EL (cell line): ENCODE measurements around the gene GREB1L.
"Not testable (repeated sequence)": the region's sequence is repeated elsewhere in the genome, so short reads cannot be mapped to it uniquely, and the experiment has no call there.

Experiments
- DNase-seq: peaks from one replicate; pipeline ENCODE4 v3.0.0-alpha.2; 2016

The GREB1L gene

DNA sequence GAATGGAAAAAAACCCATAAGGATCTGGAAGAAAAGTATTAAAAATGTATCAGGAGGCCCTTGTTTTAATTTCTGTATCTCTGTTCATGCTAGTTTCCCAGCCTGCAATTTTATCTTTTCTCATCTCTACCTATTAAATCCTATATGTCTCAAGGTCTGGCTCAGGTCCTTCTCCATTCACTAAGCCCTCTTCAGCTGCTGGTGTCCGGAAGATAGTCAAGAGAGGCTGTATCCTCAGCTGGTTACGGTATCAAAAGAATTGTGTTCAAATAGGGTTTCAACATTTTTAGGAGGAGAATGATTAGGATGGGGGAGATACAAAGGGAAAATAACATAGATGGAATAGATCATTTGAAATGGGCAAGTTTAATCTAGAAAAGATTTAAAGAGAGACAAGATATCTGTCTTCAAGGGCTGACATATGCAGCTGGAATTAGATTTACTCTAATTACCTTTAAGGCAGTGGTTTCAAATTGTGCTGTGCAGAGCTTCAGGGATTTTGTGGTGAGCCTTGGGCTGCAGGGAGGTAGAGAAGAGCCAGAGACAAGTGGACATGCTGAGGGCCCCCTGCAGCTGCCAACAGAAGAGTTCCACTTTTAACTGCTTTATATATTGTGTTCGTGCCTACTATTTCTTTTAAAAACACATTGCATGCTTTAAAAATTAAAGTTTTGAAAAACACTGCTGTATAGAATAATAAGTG is 24.1 kb downstream of the GREB1L start:
- no peak for DNase-seq

DNA sequence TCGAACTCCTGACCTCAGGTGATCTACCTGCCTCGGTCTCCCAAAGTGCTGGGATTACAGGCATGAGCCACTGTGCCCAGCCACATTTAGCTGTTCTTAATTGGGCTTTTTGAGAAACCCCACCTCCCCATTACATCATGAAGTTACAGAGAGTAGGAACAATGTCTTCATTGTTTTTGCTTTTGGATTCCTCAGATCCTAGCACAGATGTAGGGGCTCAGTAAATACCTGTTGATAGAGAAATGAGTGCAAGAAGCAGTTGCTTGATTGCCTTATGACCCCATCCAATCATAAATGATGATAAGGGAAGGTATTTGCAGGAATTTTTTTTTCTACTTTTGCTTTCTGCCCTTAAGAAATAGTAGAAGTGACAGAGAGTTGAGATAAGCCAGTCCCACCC is 25.4 kb downstream of the GREB1L start:
- no peak for DNase-seq

DNA sequence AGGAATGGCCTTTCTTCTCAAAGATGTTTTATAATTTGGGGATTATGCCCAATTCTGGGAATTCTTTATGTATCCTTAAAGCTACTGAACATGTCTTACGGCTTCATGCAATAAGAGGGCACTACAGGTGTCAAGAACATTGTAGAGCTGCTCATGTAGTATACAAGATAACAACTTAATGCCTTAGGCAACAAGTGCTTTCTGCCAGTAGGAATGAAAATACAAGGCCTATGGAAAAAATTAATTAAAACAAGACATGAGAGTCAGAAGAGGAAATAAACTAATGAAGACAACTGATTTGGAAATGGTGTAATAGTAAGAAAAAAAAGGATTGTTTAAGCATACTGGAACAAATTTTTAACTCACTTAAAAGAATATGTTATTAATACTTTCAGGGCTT is 27.3 kb downstream of the GREB1L start:
- no peak for DNase-seq

DNA sequence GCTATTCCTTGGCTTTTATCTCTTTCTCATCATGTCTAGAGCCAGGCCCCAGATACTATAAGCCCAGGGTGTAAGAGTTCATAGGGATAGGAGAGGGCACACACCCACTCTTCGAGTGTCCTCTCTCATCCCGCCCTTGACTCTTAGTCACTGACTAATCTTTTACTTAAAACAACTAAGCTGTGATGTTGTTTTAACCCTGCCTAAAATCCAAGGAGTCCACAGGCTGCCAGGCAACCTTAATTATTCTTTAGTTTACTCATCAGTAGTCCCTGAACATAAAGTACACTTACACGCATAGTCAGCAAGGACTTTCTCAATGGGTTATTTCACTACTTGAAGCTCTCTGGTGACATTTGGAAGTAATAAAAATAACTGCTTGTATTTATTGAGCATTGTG is 28.4 kb downstream of the GREB1L start:
- peak; percentile 33 for DNase-seq

DNA sequence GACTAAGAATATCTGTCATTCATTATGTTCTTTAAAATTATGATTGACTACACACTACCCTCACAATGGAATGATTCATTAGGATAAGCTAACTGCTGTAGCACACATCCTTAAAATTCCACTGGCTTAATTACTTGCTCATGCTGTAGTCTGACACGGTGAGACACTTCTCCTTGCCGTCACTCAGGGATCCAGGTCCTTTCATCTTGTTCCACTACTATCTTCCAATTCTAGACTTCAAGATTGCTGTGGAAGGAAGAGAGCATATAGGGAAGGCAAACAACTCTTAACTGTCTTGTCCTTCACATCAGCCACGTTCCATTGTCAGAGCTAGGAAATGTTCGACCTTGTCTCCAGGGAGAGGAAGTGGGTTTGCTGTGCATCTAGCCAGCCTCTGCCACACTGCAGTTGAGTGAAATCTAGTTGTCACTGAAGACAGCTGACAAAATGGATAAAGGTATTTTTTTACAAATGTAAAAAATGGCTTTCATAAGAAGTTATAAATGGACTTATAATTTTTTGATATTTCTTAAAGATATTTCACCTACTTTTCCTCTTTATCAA is 30.1 kb downstream of the GREB1L start:
- no peak for DNase-seq

DNA sequence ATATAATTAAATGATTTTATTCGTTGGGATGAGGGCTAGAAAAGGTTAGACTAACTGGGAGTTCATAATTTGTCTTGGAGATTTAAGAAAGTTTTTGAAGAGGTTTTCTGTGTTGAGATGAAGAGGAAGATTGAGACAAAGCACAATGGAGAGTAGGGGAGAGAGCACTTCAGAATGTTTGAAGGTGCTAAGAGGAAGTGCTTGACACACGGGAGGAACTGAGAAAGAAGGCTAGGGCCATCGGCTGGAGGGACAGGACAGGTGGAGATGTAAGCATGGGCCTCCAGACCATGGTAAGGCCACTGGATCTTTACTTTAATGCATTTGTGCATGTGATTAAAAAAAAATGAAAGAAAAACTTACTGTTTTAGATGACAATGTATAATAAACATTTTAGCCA is 31.5 kb downstream of the GREB1L start:
- DNase-seq = no peak

DNA sequence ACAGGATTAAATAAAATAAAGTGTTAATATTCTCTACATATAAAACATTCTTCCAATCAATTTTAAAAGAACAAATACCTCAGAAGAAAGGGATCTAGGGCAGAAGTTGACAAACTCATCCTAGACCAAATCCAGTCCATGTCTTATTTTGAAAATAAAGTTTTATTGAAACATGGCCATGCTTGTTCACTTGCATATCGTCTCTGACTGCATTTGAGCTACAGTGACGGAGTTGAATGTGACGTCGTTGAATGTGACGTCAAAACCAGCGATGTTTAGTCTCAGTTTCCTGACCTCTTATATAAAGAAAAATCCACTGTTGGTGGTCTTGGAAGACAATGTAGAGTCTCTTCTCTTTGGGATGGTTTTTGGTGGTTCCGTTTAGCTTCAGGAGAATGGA is 33.6 kb downstream of the GREB1L start:
- DNase-seq = no peak

DNA sequence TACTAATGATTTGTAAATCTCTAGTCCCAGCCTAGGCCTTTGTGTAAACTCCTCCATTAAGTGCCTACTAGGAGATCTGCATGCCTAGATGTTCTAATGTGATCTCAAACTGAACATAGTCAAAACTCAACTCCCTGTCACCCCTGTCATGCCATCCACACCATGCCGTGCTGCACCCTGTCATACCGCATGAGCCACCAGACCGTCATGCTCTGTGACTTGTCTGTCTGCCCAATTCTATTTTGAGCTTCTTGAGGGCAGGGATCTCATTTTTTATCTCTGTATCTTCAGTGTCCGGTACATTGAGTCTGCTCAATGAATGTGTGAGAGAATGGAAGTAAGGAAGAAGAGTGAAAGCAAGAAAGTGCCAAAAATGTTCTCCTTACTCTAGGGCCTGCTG is 35.5 kb downstream of the GREB1L start:
- DNase-seq = no peak

DNA sequence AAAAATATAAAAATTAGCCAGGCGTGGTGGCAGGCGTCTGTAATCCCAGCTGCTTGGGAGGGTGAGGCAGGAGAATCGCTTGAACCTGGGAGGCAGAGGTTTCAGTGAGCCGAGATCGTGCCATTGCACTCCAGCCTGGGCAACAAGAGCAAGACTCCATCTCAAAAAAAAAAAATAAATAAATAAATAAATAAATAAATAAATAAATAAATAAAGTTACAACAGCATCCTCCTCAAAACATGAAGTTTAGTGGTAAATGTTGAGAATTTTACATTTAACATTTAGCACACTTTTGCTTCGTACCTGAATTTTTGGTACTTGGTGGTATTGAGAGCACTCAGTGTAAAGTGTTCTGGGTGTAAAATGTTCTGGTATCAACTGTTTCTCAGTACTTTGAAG is 36.2 kb downstream of the GREB1L start:
- DNase-seq = not testable (repeated sequence)

DNA sequence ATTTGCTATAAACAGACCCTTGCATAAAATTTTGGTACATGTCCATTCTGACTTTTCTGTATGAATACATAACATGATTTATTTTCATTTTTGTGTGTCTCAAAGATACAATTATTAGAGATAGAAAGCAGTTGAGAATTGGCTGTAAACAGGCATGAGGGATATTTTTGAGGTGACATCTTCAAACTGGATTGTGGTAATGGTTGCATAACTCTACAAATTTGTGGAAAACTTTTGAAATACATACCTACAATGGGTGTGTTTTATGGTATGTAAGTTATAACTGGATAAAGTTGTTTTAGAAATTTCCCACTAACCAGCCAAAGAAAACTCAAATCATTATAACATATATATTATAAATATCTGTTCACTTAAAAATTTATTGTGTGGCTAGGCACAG is 39.6 kb downstream of the GREB1L start:
- DNase-seq = peak; percentile 31

DNA sequence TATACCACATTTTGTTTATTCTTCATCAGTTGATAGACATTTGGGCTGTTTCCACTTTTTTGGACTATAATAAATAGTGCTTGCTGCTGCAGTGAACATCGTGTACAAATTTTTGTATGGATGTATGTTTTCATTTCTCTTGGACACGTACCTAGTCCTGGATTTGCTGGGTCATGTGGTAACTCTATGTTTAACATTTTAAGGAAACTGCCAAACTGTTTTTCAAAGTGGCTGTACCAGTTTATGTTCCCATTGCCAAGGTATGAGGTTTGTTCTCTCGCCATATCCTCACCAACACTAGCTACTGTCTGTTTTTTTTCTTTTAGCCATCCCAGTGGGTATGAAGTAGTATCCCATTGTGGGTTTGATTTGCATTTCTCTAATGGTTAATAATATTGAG is 42.5 kb downstream of the GREB1L start:
- DNase-seq = no peak

DNA sequence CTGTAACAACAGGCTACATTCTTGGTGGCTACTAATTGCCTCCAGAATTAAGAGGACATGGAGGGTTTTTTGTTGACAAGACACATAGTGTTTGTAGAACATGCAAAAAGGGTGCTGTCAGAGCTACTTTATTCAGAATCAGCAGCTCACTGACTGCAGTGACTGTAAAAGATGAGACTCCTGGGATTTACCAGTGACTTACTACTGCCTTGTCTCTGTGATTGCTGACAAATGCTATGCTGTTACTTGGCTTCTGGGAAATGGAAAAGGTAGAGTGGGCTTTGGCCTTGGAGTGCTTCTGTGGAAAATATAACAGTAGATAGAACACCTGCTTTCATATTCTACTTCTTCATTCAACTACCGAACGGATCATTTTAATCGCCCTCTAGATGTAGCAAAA is 47.8 kb downstream of the GREB1L start:
- DNase-seq = no peak

DNA sequence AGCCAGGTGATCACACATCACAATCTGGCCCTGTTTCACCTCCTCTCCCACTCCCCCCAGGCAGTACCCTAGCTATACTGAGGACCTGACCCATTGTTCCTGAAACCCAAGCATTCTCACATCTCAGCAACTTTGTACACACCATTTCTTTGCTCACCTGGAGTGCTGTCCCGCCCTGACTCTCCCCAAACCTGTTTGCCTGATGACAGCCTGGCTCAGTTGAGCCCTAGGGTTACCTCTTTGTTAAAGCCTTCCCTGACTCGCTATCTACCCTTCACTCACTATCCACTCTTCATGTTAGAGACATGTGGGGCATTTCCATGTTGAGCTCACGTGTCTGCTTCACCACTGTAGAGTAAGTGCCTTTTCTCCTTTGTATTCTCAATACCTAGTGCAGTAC is 49.1 kb downstream of the GREB1L start:
- DNase-seq = no peak

DNA sequence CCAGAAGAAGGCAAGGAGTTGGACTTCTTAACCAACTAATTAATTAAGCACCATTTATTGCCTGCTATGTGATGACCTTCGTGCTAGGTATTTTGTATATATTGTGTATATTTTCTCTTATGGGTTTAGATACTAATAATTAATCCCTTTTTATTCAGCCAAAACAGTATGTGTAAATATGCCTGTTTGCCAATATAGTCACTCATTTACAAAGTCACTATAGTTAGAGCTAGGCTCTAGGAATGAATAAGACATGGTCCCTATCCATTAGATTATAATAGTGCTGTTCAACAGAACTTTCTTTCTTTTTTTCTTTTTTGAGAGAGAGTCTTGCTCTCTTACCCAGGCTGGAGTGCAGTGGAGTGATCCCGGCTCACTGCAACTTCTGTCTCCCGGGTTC is 51.4 kb downstream of the GREB1L start:
- no peak for DNase-seq

DNA sequence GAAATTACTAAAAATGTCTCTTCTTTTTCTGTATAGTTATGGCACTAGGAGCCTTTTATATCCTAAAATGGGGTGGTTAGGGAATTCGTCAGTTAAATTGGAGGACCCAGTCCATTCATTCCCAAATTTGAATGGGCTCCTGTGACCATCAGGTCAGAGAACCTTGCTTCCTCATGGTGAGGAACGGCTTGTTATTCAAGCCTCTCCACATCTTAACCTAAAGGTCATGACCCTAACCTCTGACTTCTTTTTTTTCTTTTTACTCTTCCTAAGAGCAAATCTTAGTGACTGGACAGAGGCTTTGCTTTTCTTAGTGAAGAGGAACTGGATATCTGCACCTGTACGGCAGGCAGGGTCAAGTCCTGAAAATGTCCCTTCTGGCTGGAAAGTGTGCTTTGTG is 53.1 kb downstream of the GREB1L start:
- DNase-seq = no peak

DNA sequence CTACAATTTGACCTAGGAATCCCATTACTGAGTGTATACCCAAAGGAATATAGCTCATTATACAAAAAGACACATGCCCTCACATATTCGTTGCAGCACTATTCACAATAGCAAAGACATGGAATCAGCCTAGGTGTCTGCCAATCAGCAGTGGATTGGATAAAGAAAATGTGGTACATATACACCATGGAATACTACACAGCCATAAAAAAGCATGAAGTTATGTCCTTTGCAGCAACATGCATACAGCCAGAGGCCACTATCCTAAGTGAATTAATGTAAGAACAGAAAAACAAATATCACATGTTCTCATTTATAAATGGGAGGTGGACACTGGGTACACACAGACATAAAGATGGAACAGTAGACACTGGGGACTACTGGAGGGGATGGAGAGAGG is 54.0 kb downstream of the GREB1L start:
- no peak for DNase-seq

DNA sequence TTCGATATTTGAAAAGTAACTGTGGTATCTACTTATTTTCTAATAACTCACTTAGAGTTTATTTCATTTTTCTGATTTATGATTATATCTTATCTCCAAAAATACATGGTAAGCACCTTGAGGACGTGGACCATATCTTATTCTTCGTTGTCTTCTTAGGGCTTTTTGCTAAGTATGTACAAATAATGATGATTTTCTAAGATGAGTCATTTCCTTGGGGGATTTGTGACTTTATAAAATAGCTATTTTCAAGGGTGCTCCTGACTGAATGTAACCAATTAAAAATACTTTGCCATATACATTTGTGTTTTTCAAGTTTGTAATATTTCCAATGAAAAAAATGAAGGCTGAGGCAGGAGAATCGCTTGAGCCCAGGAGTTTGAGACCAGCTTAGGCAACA is 56.3 kb downstream of the GREB1L start:
- peak; percentile 50 for DNase-seq

DNA sequence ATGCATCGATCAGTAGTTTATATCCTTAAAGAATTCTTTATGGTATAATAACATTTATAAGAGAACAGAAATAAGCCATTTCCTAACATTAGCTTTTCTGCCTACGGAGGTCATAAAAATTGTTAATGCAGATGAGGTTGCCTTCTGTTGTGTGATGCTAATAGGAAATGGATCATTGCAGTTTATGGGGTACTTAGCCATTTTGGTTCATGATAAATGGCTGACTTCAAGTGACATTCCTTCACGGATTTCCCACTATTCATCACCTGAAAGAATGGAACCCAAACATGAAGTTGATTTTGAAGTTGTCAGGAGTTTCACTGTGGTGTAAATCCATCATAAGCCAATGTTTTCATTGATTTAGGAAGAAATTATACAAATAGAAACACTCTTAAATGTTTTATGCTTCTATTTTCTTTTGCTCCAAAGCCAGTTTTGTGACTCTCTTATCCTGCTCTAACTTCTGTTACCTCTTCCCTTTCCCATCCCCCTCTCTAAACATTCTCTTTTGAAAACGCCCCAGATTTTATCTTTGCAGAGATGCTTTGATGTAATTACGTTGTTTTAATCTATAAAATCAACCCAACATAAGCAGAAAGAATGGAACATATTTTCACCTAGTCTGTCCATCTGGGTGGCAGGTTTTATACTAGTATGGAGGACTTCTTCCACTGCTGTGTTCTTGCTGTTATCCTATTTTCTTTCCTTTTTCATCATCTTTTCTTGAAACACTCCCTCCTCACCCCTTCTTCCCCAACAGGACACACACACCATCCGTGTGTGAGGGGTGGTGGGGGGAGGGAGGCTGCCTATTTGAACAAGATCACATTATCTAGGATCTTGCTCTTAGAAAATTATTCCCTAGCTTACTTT is 58.2 kb downstream of the GREB1L start:
- DNase-seq = peak; percentile 13

DNA sequence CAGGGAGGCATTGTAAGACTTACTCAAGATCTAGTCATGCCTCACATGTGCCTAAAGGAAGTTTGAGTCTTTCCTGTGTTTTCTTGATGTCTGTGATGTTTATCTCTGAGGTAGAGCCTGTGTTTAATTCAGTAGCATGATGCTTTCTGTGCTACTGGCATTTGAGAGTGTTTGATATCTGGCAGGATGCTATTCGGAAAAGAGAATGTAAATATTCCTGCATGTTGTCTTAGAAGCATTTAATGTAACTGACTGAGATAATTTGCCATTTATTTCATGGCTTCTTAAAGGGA is 58.8 kb downstream of the GREB1L start:
- no peak for DNase-seq

DNA sequence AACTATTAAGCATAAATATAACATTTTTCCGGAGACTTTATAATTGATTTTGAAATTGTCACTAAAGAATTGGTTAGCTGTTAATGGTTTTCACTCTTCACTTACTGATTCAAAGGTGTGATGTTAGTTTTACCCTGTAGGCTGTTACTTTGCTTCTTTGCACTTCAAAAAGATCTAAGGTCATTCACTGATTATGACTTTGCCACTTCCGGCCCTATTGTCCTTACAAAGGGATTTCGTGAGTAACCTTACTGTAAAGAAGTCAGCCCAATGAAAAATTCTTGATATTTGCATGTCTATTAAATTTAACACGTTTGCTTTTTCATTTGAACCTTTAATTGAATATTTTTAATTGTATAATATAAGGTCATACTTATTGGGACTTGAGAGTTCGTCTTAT is 61.4 kb downstream of the GREB1L start:
- no peak for DNase-seq

DNA sequence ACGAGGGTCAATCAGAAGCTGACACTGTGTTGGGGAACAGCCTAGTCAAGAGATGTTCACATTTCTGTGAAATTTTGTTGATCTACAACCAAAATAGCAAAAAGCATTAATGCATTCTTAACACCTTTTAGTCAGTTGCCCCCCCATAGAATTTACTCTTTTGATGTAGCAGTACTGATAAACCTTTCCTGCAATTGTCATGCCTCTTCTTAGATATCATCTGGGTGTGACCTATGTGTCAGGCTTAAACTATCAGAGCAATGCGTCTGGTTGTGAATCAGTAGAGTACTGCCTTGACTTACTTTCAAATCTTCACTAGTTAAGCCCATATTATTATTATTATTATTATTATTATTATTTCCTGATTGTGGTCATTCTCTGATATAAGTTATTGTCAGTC is 61.9 kb downstream of the GREB1L start:
- DNase-seq = peak; percentile 55

DNA sequence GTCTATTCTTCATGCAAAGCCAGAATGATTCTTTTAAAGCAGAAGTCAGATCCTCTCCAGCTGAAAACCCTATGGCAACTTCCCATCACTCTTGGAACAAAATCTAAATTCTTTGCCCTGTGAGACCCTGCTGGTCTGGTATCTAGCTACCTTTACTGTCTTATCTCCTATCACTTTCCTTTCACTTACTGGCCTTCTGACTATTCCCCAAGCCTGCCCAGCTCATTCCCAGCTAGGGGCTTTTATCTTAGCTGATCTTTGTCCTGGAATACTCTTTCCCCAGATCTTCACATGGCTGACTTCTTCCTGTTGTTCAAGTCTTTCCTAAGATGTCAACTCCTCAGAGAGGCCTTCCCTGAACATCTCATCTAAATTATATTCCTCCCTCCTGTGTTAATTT is 63.6 kb downstream of the GREB1L start:
- DNase-seq = no peak

DNA sequence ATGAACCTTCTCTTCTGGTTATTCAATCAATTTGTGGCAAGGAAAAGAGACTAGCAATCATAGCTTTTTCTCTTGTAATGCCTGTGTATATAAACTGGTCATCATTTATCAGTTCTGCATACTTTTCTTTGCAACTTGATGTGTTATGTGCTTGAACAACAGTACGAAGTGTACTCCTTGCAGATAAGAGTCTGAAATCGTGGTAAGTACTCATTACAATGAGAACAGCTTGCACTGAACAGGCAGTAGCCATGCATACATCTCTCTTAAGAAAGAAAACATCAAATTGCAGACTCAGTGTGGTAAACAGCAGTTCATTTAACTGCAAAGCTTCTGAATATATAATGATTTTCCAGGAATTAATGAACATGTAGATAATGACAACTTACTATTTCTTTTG is 64.3 kb downstream of the GREB1L start:
- DNase-seq = no peak

DNA sequence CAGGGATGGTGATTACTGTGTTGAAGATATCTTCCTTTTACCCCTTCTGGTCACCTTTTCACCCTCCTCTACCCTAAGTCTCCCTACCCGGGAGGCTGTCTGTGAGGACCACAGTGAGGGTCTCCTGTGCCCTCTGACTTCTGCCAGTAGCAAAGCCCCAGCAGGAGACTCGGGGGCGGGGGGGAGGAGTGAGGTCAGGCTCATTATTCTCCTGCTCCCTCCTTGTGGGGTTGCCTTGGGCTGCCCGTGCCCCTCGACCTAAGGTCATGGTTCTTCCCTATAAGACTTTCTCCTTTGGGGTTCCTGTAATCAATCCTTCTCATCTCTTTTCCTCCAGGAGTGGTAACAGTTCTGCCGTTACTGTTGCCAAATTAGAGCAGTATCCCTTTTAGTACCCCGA is 65.5 kb downstream of the GREB1L start:
- no peak for DNase-seq

DNA sequence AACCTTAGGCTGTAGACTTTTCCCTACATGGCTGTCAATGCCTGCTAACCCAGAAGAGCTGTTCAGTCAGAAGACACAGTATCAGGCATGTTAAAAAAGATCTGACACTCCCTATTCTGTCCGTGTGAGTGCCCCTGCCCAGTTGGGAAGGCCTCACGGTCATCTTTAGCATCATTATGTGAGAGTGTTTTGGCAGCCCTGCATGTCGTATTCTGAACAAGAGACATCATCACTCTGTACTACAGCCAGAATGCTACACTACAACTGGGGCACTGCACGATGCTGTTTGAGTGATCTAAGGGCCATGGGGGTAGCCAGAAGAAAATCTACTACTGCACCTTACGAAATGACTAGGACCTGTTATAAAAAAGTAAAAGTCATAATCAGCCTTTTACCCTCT is 67.2 kb downstream of the GREB1L start:
- no peak for DNase-seq
